HepG2 (cell line): ENCODE results near the gene MBTPS2. TPM values are rescaled to one million over a fixed set of nuclear protein-coding genes. Genes with fewer than 3 reads are reported as not detected.

Experiments used
- ARID5B ChIP-seq: IDR thresholded peaks from 2 replicates; pipeline ENCODE4 v1.4.0; 2020; ENCODE audit warnings: mild to moderate bottlenecking, missing genetic modification reagents
- FOXP4 ChIP-seq: sonication (generic); formaldehyde crosslinking; IDR thresholded peaks from 2 replicates; pipeline ENCODE4 v1.4.0; 2020; ENCODE audit warnings: missing genetic modification reagents
- GPBP1L1 ChIP-seq: sonication (generic); formaldehyde crosslinking; IDR thresholded peaks from 2 replicates; pipeline ENCODE4 v1.5.0; 2020; ENCODE audit warnings: mild to moderate bottlenecking, missing genetic modification reagents
- HNF4A ChIP-seq: sonication (generic); formaldehyde crosslinking; IDR thresholded peaks from 2 replicates; pipeline ENCODE4 v1.4.0; 2020; ENCODE audit warnings: missing genetic modification reagents
- MYPOP ChIP-seq: sonication (generic); formaldehyde crosslinking; IDR thresholded peaks from 2 replicates; pipeline ENCODE4 v1.8.1; 2023; ENCODE audit warnings: mild to moderate bottlenecking, moderate library complexity, missing genetic modification reagents
- PAXIP1 ChIP-seq: sonication (generic); formaldehyde crosslinking; conservative IDR thresholded peaks from 2 replicates; pipeline ENCODE4 v1.4.0; 2020; ENCODE audit warnings: mild to moderate bottlenecking, missing genetic modification reagents, moderate library complexity
- RFXANK ChIP-seq: IDR thresholded peaks from 2 replicates; pipeline ENCODE4 v1.6.1; 2016
- TOPORS ChIP-seq: sonication (generic); formaldehyde crosslinking; IDR thresholded peaks from 2 replicates; pipeline ENCODE4 v1.8.0; 2023; ENCODE audit warnings: mild to moderate bottlenecking, missing genetic modification reagents
- ZMAT3 ChIP-seq: sonication (generic); formaldehyde crosslinking; conservative IDR thresholded peaks from 2 replicates; pipeline ENCODE4 v1.7.0; 2021; ENCODE audit warnings: missing genetic modification reagents
- ZNF333 ChIP-seq: sonication (generic); formaldehyde crosslinking; IDR thresholded peaks from 2 replicates; pipeline ENCODE4 v1.4.0; 2020; ENCODE audit warnings: mild to moderate bottlenecking, missing genetic modification reagents, borderline replicate concordance
- ZNF446 ChIP-seq: sonication (generic); formaldehyde crosslinking; IDR thresholded peaks from 2 replicates; pipeline ENCODE4 v1.5.0; 2020; ENCODE audit warnings: mild to moderate bottlenecking, missing genetic modification reagents
- polyA plus RNA-seq, 8 experiments: library from polyadenylated mRNA; depleted of rRNA in 3 of 8; stranded (reverse) in 7 of 8; unstranded in 1 of 8; fragments of >200 nt; fragmentation: Illumina TruSeq in 4 of 8; extraction: Trizol in 4 of 8; gene quantifications; 2 replicates each; pipeline versions ENCODE4 v1.2.1 to v1.2.3, GENCODE V29; 2011 to 2016; ENCODE audit warnings: low read depth in 4 of 8, missing spikeins in 1 of 8, mixed read lengths in 1 of 8; ENCODE audit not compliant: insufficient read depth in 1 of 8
- total RNA-seq, 5 experiments: library from RNA; depleted of rRNA; stranded (reverse); fragments of >200 nt; fragmentation: Illumina TruSeq; extraction: Trizol; gene quantifications; 2 replicates each; pipeline ENCODE4 v1.2.3, GENCODE V29; 2016; ENCODE audit warnings: low read depth in 1 of 5

Gene MBTPS2
- total and polyA plus RNA-seq, 2 of the 13 experiments (the other 11 are each of a cell fraction or from before 2014, with no cell fraction given): 5.7 to 14.4 TPM

GRCh38 chrX:21821875-21822274, 17.5 kb upstream of the MBTPS2 start (continued):
- TF ChIP-seq FOXP4 (CRISPR knock-in tag) (no peak), TOPORS (CRISPR knock-in tag) (no peak), ZMAT3 (no peak), ARID5B (CRISPR knock-in tag) (0 out of 2 replicates have a peak, but pooled peaks have one; percentile 19), HNF4A (CRISPR knock-in tag) (peak; percentile 78), ZNF446 (CRISPR knock-in tag) (no peak), MYPOP (CRISPR knock-in tag) (no peak), GPBP1L1 (no peak), ZNF333 (no peak), RFXANK (no peak), PAXIP1 (CRISPR knock-in tag) (peak; percentile 51)
